ENCODE data around the gene BAIAP3.
A peak's percentile ranks its signal among the peaks of the same experiment; 100 is the strongest.

Gene BAIAP3

DNA sequence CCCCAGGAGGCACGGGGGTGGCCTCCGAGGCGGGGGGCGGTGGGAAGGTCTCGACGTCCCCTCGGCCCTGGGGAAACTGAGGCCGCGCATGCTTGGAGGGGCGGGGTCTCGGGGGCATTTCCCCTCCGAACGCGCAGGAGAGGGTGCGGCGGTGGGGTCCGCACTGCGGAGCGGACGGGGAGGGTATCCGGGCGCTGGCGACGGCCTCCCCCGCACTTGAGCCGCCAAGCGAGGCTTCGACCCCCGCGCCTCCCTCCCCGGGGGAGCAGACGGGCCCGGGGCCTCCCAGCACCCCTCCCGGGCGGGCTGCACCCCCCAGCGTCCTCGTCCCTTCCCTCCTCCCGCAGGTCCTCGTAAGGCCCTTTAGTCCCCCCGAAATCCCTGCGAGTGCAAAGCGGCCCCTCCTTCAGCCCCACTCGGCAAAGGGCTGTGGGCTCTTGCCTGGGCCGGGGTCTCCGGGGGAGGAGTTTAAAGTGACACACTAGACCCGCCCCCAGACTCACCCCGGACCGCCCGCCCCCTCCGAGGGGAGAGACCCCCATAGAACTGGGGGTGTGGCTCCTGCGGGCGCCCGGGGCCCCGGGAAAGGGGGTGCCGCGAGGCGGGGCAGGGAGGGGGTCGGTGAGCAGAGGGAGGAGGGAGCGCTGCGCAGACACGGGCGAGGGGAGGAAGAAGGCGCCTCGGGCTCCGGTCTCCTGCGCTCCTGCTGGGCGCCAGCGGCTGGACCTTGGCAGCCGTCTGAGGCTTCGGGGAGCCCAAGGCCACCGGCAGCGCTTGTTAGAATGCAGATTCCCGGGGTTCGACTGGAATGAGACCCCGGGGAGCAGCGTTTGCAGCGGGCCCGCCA lies 632 bp downstream of the BAIAP3 start:
- Histone ChIP-seq H3K4me3 (ENCODE audit: severe bottlenecking) (peak overlapping the region; percentile 27), H3K27me3 (ENCODE audit: insufficient read depth, poor library complexity, severe bottlenecking) (peaks cover 44% of the 10 kb centered on the region), H3K36me3 (ENCODE audit: low read depth) (no peaks in the 10 kb centered on the region), H3K27ac (ENCODE audit: poor library complexity, severe bottlenecking) (no peak overlapping the region), H3K4me1 (ENCODE audit: insufficient read depth, poor library complexity, severe bottlenecking) (peaks cover 6% of the 10 kb centered on the region), H3K9me3 (ENCODE audit: severe bottlenecking) (no peaks in the 10 kb centered on the region)
- DNase-seq (ENCODE audit: low spot score) = no peak
- TF ChIP-seq, protein P1, sequence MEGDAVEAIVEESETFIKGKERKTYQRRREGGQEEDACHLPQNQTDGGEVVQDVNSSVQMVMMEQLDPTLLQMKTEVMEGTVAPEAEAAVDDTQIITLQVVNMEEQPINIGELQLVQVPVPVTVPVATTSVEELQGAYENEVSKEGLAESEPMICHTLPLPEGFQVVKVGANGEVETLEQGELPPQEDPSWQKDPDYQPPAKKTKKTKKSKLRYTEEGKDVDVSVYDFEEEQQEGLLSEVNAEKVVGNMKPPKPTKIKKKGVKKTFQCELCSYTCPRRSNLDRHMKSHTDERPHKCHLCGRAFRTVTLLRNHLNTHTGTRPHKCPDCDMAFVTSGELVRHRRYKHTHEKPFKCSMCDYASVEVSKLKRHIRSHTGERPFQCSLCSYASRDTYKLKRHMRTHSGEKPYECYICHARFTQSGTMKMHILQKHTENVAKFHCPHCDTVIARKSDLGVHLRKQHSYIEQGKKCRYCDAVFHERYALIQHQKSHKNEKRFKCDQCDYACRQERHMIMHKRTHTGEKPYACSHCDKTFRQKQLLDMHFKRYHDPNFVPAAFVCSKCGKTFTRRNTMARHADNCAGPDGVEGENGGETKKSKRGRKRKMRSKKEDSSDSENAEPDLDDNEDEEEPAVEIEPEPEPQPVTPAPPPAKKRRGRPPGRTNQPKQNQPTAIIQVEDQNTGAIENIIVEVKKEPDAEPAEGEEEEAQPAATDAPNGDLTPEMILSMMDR (IDR thresholded peaks at IDR 0.05; ENCODE audit: poor library complexity, severe bottlenecking) = no peak
- no peak for ATAC-seq (ENCODE audit: low read depth)

DNA sequence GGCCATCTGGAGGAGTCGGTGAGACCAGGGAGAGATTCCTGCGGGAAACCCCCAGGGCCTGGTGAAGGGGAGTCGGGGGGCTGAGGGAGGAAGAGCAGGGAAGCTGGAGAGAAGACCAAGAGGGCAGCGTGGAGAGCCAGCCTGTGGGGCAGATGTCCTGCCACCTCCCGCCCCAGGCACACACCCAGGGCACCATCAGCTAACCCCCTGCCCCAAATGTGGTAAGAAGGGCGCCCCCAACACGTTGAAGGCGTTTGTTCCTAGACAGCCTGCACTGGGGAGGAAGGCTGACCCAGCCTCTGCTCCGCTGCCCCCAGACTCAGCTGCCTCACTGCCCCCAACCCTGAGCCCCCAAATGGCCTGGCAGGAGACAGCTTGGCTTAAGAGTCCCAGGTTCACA lies 1.3 kb downstream of the BAIAP3 start:
- H3K27me3 ChIP-seq (ENCODE audit: insufficient read depth, poor library complexity, severe bottlenecking) = peaks cover 44% of the 10 kb centered on the region
- no peak overlapping the region for H3K4me3 ChIP-seq (ENCODE audit: severe bottlenecking)
- DNase-seq (ENCODE audit: low spot score) = no peak
- H3K36me3 ChIP-seq (ENCODE audit: low read depth) = no peaks in the 10 kb centered on the region
- no peaks in the 10 kb centered on the region for H3K9me3 ChIP-seq (ENCODE audit: severe bottlenecking)
- no peak overlapping the region for H3K27ac ChIP-seq (ENCODE audit: poor library complexity, severe bottlenecking)
- H3K4me1 ChIP-seq (ENCODE audit: insufficient read depth, poor library complexity, severe bottlenecking) = peaks cover 6% of the 10 kb centered on the region
- TF ChIP-seq, protein P1 (IDR thresholded peaks at IDR 0.05; ENCODE audit: poor library complexity, severe bottlenecking) = no peak
- ATAC-seq (ENCODE audit: low read depth) = no peak

DNA sequence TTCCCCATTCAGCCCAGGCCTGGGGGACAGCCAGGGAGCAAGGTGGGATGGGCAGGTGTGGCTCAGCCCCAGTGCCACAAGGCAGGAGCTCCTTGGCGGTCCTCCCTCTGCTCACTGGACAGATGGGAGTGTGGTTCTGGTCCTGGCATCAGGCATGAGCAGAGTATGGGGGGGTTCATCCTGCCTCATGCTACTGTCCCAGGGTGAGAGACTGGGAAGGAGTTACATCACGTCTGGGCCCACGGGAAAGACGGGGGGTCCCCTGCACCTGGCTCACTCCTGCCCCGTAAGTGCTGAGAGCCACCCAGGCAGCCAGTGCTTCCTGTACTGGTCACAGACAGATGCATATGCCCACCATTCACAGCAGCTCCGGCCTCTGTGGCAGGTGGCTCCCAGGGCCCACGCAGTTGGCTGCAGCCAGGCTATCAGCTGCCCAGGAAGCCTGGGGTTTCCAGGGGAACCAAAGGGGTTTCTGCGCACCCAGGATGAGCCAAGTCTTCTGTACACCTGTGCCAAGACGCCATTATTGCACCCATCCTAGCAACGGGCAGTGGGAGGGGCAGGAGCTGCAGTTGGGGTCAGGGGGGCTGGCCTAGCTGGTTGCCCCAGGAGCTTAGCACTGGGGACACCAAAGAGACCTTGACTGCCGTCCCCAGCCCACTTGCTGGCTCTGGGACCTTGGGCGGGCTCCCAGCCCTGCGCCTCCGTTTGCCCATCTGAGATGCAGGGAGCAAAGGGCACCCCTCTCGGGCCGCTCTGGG lies 1.9 kb downstream of the BAIAP3 start:
- ATAC-seq (ENCODE audit: low read depth) = peak; percentile 10; the same call in 2 of the 3 replicates

DNA sequence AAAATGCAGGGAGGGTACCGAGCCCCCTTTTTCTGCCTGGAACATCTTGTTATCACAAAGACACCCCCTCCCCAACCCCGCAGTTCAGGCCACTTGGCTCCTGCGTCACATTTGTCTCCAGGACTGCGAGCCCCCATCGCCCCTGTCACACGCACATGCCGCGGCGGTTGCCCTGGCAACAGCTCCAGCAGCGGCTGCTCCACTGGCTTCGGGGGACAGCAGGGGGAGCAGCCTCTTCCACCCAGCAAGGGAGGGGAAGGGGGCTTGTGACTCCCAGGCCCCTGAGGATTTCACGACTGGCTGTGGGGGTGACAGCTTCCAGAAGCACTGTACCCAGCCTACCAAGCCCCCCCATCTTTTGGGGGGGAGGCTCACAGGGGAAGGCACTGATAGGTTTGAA lies 2.6 kb downstream of the BAIAP3 start:
- H3K4me1 ChIP-seq (ENCODE audit: insufficient read depth, poor library complexity, severe bottlenecking) = peaks cover 6% of the 10 kb centered on the region
- H3K4me3 ChIP-seq (ENCODE audit: severe bottlenecking) = no peak overlapping the region
- H3K36me3 ChIP-seq (ENCODE audit: low read depth) = no peaks in the 10 kb centered on the region
- ATAC-seq (ENCODE audit: low read depth) = no peak
- H3K9me3 ChIP-seq (ENCODE audit: severe bottlenecking) = no peaks in the 10 kb centered on the region
- peaks cover 44% of the 10 kb centered on the region for H3K27me3 ChIP-seq (ENCODE audit: insufficient read depth, poor library complexity, severe bottlenecking)
- no peak overlapping the region for H3K27ac ChIP-seq (ENCODE audit: poor library complexity, severe bottlenecking)
- no peak for DNase-seq (ENCODE audit: low spot score)
- TF ChIP-seq, protein P1 (IDR thresholded peaks at IDR 0.05; ENCODE audit: poor library complexity, severe bottlenecking) = no peak

More for the DNA sequence above, 1.9 kb downstream of the BAIAP3 start:
- Histone ChIP-seq H3K27ac (ENCODE audit: poor library complexity, severe bottlenecking) (no peak overlapping the region), H3K4me1 (ENCODE audit: insufficient read depth, poor library complexity, severe bottlenecking) (peaks cover 6% of the 10 kb centered on the region), H3K4me3 (ENCODE audit: severe bottlenecking) (no peak overlapping the region), H3K27me3 (ENCODE audit: insufficient read depth, poor library complexity, severe bottlenecking) (peaks cover 44% of the 10 kb centered on the region), H3K36me3 (ENCODE audit: low read depth) (no peaks in the 10 kb centered on the region), H3K9me3 (ENCODE audit: severe bottlenecking) (no peaks in the 10 kb centered on the region)
- TF ChIP-seq, protein P1 (IDR thresholded peaks at IDR 0.05; ENCODE audit: poor library complexity, severe bottlenecking) = no peak
- no peak for DNase-seq (ENCODE audit: low spot score)

Measured in RWPE2 (cell line).